Stimulated activated CD4-positive, alpha-beta T cell treated with anti-CD3 and anti-CD28 coated beads, Interleukin-12 subunit alpha, Interleukin-12 subunit beta, amount 100 ng/mL, for 48 hours (primary cell): ENCODE data around the gene UNCX.
"Not testable (repeated sequence)": the region's sequence is repeated elsewhere in the genome, so short reads cannot be mapped to it uniquely, and the experiment has no call there.

Experiments used
- DNase-seq, 3 donors: peaks; one replicate each; pipeline ENCODE4 v3.0.0-alpha.2; 2020; ENCODE audit warnings: low read depth in 2 of 3, low spot score in 1 of 3

Gene UNCX

DNA sequence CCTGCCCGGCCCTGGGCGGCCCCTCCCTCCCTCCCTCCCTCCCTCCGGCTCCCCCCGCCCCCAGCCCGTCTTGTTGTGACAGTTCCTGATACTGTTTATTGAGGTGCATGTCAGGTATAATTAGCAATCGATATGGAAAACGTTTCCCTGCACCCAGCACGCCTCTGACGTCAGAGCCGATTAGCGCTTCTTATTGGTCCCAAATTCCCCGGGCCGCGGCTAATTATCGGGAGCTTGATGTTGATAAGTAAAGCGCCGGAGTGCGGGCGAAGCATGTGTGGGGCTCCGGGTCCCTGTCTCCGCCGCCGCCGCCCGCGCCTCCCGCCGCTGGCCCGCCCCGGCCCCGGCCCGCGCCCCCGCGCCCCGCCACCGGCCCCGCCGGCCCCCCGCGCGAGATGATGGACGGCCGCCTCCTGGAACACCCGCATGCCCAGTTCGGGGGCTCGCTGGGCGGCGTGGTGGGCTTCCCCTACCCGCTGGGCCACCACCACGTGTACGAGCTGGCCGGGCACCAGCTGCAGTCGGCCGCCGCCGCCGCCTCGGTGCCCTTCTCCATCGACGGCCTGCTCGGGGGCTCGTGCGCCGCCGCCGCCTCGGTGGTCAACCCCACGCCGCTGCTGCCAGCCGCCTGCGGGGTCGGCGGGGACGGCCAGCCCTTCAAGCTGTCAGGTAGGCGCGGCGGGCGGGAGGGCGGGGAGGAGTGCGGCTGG is at the start of gene UNCX:
Gene UNCX (plus strand): TSS at position 250 of the 710 bp plus-strand sequence. CDS start 146 bp downstream, at position 396.
- no peak for DNase-seq

GRCh38 chr7:1187127-1187526 is 45.5 kb upstream of the UNCX start:
- no peak for DNase-seq

DNA sequence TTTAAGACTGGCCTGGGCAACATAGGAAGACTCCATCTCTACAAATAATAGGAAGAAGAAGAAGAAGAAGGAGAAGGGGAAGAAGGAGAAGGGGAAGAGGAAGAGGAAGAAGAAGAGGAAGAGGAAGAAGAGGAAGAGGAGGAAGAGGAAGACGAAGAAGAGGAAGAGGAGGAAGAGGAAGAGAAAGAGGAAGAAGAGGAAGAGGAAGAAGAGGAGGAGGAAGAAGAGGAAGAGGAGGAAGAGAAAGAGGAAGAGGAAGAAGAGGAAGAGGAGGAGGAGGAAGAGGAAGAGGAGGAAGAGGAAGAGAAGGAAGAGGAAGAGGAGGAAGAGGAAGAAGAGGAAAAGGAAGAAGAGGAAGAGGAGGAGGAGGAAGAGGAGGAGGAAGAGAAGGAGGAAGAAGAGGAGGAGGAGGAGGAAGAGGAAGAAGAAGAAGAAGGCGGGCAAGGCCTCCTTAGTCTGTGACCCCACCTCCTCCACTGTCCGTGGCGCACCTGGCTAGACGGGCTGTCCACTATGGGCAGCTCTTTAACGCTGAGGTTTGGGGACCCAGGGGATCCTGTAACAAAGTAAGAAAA is 43.9 kb upstream of the UNCX start:
- DNase-seq, result no peak

DNA sequence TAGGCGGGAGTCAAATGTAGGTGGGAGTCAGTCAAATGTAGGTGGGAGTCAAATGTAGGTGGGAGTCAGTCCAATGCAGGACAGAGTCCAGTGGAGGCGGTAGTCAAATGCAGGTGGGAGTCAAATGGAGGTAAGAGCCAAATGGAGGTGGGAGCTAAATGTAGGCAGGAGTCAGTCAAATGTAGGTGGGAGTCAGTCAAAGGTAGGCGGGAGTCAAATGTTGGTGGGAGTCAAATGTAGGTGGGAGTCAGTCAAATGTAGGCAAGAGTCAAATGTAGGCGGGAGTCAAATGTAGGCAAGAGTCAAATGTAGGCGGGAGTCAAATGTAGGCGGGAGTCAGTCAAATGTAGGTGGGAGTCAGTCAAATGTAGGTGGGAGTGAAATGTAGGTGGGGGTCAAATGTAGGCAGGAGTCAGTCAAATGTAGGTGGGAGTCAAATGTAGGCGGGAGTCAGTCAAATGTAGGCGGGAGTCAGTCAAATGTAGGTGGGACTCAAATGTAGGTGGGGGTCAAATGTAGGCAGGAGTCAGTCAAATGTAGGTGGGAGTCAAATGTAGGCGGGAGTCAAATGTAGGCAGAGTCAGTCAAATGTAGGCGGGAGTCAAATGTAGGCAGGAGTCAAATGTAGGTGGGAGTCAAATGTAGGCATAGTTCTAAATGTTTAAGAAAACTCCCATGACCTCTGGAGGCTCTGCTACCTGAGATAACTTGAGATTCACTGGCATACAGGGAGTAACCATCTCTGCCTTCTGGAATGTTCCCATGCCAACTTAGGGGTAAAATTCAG is 42.5 kb upstream of the UNCX start:
- no peak for DNase-seq

DNA sequence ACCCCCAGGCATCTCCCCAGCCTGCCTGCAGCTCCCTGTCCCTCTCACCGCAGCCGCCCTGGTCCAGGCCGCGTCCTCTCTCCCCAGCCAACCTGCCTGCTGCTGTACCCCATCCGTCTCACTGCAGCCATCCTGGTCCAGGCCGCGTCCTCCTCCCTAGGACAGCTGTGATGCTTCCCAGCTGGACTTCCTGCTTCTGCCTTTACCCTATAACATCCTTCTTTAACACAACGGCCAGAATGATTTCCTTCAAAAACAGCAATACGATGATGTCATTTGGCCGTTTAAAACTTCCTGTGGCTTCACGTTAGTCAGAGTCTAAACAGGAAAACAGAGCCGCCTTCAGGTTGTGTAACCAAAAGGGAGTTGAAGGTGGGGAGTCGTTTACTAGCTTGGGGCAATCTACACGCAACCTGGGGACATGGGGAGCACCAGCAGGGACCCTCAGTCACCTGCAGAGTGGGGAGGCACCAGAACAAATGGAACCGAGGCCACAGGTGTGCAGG is 40.4 kb upstream of the UNCX start:
- DNase-seq, result no peak

- DNase-seq, result no peak
These were observed 38.9 kb upstream of the UNCX start for GRCh38 chr7:1193593-1194424.

DNA sequence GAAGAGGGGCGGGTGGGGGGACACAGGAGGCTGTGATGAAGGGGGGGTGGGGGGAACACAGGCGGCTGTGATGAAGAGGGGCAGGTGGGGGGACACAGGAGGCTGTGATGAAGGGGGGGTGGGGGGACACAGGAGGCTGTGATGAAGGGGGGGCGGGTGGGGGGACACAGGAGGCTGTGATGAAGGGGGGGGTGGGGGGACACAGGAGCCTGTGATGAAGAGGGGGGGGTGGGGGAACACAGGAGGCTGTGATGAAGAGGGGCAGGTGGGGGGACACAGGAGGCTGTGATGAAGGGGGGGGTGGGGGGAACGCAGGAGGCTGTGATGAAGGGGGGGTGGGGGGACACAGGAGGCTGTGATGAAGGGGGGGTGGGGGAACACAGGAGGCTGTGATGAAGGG is 36.2 kb upstream of the UNCX start:
- DNase-seq, result not testable (repeated sequence)

- DNase-seq, result no peak
These were observed 35.7 kb upstream of the UNCX start for GRCh38 chr7:1196950-1197349.

GRCh38 chr7:1197997-1198625 is 34.6 kb upstream of the UNCX start:
- DNase-seq, result no peak

DNA sequence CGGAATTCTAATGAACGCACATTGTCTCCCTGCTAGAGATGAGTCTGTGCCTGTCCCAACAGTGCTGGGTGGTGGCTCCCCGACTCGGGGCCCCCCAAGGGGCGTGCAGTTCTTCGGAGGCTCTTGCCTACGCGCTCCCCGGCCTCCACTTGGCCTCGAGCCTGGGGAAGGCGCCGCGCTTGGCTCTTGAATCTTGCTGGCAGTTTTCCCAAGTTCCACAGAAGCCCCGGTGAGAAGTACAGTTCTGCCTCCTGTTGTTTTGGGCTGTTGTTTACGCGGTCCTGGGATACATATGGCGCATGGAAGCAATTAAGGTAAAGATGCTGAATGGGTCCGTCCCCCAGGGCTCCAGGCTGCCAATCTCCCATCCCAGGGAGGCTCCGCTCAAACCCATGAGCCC is 32.6 kb upstream of the UNCX start:
- DNase-seq, result no peak

GRCh38 chr7:1201916-1202315 is 30.8 kb upstream of the UNCX start:
- no peak for DNase-seq

GRCh38 chr7:1202914-1203313 is 29.8 kb upstream of the UNCX start:
- DNase-seq, result not testable (repeated sequence)

DNA sequence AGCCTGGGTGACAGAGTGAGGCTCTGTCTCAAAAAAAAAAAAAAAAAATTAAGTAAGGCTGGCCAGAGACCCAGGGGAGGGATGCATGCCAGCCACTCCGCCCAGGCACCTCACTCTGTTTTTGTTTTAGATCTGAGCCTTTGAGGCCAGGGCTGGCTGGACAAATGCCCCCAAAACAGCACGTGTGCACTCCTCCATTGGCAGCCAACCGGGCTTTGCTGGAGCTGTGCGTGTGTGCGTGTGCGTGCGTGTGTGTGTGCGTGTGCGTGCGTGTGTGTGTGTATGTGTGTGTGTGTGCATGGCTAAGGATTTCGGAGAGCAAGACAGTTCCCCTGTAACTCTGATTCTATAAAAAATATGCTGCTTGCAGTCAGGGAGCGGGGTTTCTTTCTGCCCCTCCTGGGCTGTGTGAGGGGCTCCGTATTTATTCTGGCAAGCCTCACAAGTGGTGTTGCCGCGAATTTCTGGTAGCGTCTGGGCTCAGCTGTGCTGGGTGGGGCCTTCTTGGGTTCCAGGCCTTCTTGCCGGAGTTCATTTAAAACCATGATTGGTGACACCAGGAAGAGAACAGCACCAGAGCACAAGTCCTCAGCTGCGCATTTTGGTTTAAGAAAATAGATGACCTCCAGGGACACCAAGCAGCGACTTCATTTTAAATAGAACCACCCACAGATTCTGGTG is 28.1 kb upstream of the UNCX start:
- DNase-seq, result no peak

DNA sequence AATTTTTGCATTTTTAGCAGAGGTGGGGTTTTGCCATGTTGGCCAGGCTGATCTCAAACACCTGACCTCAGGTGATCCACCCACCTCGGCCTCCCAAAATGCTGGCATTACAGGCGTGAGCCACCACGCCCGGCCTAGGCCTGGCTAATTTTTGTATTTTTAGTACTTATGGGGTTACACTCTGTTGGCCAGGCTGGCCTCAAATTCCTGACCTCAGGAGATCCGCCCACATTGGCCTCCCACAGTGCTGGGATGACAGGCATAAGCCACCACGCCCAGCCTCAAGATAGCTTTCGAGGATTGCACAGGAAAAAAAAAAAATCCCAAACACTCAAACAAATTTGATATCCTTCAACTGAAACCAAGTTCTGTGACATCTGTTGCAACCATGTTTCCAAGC is 26.9 kb upstream of the UNCX start:
- not testable (repeated sequence) for DNase-seq

- DNase-seq, result no peak
These were observed 23.6 kb upstream of the UNCX start for GRCh38 chr7:1209097-1209496.

DNA sequence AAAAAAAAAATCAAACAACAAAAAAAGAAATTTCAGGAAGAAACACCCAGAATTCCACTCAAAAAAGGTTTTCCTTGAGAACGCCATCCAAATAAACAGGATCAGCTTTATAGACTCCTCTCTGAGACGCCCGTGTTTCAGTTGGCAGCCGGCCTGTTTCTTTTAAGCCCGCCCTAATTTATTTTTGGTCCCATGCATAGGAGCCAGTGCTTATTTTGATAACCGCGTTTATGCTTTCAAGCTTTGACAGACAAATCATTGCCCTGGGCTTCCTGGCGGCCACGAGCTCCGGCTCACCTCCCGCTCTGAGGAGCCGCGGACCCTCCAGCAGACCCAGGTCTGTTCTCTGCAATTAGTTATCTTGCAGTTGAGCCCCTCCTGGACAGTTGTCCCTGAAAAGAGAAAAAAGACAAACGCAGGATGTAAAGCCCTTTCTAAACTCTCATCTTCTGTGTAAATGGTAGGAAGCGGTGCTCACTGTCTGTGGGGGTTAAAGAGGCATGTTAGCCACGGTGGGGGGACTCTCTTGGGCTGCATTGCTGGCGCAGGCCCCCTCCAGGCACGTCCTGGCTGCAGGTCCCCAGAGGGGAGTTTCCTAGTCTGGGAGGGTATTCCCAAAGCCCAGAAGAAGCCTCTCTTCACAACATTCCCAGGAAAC is 22.2 kb upstream of the UNCX start:
- no peak for DNase-seq

DNA sequence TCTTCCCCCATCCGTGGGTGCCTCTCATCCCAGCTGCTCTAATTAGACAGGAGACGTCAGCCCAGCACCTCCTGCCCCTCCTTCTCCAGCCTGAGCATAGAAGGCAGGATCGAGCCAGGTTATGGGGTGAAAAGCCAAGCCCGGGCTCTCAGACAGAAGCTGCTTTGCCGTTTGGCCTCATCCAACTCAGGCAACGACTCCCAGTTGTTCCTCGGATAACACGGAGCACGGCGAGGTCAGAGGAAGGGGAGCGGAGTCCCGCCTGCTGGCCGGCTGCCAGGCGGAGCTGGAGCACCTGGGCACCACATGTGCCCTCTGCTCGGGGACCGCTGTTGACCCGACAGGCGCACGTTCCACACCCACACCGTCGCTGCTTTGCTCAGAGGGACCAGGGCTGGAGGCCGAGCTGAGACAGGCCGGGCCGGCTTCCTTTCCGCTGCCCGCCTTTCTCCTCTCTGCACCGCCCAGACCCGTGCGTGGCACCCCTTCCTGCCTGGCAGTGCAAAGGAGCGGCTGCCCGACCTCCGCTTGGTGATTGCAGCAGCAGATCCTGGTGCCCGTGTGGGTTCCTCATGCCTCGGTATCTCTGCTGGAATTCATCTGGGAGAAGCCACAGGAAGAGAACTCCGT is 21.6 kb upstream of the UNCX start:
- no peak for DNase-seq

DNA sequence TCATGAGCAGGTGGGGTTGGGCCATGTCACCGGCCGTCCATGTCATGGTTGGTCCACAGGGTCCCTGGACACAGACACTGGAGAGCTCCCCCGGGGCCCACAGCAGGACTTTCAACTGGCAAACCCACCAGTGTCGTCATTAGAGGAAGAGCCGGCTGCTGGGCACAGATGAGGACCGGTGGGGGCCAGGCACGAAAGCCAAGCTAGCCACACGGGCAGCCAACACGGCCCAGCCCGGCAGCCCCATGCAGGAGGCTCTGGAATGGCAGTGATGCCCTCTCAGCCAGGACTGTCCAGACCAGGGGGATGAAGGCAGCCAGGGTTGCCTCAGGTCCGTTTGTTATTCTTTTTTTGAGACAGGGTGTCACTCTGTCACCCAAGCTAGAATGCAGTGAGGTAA is 21.1 kb upstream of the UNCX start:
- DNase-seq, result no peak

- DNase-seq, result not testable (repeated sequence)
These were observed 20.6 kb upstream of the UNCX start for GRCh38 chr7:1212025-1212424.
